Ovary (tissue), 3 donors: Measurements from ENCODE around the gene ZNF169.

ENCODE experiments used
- CTCF ChIP-seq, 3 donors: fragments of 450-650 bp in 2 of 3; fragments of 200-600 bp in 1 of 3; IDR thresholded peaks; one replicate each; pipeline versions ENCODE4 v1.5.1 to v1.8.0; 2016 to 2022; ENCODE audit warnings: antibody characterized with exemption in 3 of 3, mild to moderate bottlenecking in 1 of 3
- POLR2A ChIP-seq: fragments of 450-650 bp; IDR thresholded peaks from one replicate; pipeline ENCODE4 v1.6.1; 2017; ENCODE audit warnings: antibody characterized with exemption, mild to moderate bottlenecking, moderate library complexity
- donor health status: DM: no; HTN: no; CAD: no.

DNA sequence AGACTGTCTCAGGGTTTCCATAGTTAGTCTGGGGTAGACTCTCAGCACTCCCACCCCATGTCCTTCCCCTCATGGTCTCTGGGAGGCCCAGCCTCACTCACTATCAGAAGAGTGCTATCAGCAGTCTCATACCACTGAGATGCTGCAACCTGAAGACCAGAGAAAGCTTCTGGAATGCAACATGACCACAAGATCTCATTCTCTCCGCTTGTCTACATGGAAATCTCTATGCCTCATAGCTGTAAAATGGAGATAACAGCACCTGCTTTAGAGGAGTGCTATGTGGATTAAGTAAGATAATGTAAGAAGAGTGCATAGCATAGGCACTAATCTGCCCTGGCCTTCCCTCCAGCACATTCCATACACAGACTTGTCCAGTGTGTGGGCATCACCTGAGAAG, 47.0 kb upstream of the ZNF169 start:
- TF ChIP-seq CTCF (IDR thresholded peaks at IDR 0.05), result no peak
- no peak for TF ChIP-seq POLR2A
